HG02623 (cell line): ENCODE data around the gene NRL.

Experiments
- ATAC-seq: cut with Tn5 transposase; IDR thresholded peaks from one replicate; pipeline ENCODE4 v1.9.1; 2021; ENCODE audit warnings: moderate library complexity; ENCODE audit not compliant: unreplicated experiment

Gene NRL

DNA sequence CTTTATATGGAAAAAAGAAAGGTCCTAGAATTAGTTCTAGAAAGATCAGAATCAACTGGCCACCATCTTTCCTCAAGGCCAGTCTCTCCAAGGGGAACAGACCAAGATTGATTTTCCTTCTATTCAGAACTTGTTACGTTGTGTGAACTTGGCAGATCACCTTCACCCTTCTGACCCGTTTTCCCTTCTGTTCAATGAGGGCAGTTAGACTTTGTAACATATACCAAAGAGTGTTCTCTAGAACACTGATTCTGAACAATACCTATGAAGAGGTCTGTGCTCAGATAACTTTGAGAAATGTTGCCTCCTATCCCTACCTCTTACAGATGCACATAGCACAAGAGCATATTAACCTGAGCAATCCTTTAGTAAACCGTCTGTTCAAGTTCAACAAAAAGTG lies 31.3 kb downstream of the NRL start:
- ATAC-seq: no peak

DNA sequence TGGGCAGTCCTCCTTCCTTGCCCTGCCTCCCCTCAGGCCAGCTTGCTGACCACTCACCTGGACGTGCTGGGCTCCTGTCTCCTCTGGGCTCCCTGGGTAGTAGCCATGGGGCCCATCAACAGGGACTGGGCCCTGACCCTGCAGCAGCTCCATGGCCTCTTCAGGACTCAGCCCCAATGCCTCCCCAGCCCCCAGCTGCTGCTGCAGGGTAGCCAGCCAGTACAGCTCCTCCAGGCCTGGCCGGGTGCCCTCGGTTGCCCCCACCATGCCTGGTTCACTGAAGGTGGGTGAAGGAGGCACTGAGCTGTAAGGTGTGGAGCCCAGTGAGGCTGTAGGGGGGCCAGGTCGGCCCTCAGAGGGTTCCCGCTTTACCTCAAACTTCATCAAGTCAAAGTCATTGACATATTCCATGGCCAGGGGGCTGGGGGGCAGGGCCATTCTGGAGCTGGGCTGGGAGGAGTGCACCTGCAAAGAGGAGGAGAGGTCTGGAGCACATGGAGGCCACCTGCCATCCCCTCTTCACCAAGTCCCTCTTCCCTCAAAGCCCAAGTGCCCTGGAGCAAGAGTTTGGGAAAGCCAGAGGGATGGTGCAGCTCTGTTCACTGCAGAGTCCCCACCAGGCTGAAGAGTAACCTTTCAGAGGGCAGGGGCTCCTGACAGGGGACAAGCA lies 32.2 kb downstream of the NRL start:
- no peak for ATAC-seq

DNA sequence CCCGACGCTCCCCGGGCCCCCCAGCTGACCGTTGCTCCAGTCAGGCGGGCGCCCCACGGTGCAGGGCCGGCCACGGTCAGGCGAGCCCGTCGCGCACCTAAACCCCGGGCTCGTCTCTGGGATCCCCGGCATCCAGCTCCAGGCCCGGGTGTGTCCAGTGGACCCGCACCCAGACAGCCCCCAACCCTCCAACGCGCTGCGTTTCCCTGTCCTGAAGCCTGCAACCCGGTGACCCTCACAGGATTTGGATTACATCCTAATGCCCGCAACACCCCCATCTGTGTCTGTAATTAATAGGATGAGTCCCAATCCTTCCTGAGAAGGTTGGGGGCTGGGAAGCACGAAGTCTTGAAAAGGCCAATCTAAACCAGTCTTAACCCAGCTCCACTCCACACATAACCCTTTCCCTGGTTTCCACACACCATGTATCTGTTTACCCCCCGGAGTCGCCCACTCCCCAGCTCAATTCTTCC lies 33.0 kb downstream of the NRL start:
- no peak for ATAC-seq

DNA sequence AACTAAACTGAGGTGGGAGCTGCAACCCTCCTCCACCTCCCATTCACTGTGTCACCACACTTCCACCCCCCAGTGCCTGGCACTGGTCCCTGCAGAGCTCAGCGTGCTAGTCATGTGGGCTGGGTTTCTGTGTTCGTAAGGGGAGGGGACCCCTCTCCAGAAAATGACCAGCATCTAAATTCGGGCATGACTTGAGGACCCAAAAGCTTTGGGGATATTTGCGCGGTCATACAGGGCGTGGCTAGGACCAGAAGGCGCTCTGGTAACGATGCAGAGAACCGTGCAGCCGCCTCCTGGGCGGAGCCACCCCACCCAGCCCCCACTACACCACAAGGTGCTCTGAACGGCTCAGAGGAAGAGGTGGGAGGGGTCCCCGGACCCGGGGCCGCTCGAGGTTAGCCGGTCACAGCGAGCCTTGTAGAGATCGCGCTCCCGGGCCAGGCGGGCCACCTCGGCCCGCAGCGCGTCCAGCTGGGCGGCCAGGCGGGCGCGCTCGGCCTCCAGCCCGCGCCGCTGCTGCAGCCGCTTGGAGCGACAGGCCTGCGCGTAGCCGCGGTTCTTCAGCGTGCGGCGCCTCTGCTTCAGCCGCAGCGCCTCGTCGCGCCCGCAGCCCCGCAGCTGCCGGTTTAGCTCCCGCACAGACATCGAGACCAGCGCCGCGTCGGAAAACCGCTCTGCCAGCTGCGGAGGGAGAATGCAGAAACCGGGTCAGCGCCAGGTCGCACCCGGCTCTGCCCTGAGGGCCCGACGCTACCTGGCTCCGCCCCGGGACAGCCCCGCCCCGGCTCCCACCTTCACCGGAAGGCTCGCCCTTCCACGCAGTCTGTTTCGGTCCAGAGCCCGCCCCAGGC lies 33.6 kb downstream of the NRL start:
- ATAC-seq: peak; percentile 85

DNA sequence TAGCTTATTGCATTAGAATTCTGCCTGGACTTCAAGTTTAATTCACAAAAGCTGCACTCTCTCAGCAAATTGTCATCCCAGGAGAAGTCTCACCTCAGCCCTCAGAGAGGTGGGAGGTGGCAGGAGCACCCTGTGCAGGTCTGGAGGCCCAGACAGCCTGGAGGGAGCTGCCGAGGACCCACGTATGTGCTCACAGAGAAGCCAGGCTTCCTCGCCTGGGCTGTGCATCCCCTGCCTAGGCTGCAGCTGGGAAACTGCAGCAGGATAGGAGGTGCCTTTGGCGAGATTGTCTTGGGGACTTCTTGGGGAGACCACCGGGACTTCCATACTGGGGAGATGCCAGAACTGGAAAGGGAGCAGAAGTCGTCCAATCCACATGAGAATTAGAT lies 34.6 kb downstream of the NRL start:
- ATAC-seq: no peak

DNA sequence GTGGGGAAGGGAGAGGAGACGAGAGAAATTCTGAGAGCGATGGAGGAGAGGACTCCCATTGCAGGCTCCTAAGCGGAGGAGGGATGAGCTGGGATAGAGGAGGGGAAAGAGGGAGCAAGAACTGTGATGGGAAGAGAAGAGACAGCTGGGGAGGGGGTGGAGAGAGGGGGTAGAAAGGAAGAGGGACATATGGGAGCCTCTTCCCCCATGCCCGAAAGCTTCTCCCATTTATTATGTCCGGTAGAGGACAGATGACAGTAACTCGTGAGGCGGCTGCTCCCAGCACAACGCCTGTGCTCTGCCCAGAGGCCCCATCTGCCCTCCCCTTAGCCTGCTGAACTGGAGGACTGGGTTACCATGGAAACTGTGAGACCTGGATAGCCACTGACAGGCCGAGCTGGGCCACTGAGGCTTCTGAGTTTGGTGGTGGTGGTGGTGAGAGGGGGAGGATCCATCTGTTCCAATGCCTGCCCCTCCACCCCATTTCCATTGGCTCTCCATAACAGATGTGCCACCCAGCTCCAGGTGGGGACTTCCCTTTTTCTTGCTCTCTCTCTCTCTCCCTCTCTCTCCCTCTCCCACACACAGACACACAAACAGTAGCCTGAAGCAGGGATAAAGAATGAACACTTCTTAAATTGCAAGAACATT lies 35.1 kb downstream of the NRL start:
- no peak for ATAC-seq

DNA sequence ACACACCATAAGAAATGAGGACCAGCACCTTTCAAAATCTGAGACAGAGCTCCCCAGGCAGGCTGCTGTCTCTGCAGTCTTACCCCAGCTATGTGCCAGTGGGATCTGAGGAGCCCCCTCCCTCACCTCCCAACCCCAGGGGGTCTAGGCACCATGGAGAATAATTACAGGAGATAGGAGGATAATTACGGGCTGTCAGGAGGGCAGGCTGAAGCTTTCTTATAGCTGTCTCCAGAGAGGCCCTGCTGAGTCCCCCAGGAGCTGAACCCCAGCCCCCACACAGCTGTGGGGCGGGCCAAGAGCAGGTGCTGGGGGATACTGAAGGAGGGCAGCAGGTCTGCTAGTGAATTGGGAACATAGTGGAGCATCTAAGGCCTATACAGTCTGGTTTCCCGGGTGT lies 36.6 kb downstream of the NRL start:
- no peak for ATAC-seq

DNA sequence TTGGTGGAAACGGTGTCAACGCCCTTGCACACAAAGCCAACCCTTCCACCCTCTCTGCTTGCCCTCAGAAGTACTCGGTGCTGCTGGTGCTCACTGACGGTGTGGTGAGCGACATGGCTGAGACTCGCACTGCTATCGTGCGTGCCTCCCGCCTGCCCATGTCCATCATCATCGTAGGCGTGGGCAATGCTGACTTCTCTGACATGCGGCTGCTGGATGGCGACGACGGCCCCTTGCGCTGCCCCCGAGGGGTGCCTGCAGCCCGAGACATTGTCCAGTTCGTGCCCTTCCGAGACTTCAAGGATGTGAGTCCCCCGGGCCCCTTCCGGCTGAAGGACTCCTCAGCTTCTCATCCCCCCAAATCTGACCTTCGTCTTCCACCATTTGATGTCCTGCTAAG lies 37.7 kb downstream of the NRL start:
- ATAC-seq: no peak

DNA sequence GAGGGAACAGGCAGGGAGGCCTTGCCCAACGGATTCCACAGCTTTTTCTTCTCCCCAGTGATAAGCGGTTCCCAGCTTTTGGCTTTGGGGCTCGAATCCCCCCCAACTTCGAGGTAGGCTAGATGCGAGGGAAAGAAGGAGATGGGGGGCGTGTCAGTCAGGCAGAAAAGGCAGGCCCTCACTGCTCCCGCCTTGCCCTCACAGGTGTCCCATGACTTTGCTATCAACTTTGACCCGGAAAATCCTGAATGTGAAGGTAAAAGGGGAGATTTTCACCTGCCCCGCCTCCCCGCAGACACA lies 38.5 kb downstream of the NRL start:
- ATAC-seq: no peak

DNA sequence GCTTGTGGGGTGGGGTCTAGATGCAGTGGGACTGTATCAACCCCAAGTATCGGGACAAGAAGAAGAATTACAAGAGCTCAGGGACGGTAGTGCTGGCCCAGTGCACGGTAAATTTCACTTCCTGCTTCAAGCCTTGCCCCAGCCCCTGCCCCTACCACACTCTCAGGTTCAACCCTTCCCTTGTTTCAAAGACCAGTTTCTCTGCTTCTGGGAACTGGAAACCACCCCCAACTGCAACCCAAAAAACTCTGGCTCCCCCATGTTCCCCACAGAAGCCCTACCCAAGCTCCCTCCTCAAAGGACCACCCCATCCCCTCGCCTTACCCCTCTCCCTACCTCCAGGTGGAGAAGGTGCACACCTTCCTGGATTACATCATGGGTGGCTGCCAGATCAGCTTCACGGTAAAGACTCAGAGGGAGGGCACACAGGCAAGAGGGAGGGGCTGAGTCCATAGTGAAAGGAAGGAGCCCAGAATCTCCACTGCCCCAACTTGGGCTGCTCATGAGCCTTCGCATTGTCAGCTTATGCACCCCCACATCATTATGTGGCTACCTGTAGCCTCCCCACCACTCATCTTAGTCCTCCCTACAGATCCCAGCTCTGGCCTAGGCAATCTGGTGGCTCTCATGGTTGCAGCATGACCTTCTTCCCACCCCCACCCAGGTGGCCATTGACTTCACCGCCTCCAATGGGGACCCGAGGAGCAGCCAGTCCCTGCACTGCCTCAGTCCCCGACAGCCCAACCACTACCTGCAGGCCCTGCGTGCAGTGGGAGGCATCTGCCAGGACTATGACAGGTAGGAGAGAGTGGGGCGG lies 39.1 kb downstream of the NRL start:
- no peak for ATAC-seq

DNA sequence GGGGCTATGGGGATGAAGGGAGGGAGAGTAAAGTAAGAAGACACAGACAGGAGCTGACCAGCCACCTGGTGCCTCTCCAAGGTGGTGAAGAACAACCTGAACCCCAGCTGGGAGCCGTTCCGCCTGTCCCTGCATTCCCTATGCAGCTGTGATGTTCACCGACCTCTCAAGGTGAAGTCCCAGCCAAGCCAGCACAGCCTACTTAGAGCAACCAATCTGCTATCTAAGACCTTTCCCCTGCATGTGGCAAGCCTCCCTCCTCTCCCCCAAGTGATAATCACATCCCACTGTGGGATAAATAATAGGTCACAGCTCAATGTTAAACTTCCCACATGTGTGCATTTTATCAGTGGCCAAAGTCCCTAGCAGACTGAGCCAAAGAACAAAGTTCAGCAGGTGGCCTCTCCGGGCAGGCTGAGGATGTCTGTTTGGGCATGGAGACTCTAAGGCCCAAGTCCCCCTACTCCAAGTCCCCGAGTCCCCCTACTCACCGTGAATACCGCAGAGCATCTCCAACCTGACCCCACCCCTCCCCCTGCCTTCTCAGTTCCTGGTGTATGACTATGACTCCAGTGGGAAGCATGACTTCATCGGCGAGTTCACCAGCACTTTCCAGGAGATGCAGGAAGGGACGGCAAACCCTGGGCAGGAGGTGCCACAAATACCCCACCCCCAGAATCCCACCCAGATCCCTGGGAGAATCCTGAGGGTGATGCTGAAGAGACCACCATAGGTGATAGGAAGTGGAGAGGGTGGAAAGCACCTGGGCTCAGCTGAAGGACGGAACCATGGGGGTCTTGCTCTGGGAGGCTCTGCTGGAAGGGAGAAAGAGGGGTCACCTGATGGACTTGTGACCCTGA lies 39.9 kb downstream of the NRL start:
- no peak for ATAC-seq

DNA sequence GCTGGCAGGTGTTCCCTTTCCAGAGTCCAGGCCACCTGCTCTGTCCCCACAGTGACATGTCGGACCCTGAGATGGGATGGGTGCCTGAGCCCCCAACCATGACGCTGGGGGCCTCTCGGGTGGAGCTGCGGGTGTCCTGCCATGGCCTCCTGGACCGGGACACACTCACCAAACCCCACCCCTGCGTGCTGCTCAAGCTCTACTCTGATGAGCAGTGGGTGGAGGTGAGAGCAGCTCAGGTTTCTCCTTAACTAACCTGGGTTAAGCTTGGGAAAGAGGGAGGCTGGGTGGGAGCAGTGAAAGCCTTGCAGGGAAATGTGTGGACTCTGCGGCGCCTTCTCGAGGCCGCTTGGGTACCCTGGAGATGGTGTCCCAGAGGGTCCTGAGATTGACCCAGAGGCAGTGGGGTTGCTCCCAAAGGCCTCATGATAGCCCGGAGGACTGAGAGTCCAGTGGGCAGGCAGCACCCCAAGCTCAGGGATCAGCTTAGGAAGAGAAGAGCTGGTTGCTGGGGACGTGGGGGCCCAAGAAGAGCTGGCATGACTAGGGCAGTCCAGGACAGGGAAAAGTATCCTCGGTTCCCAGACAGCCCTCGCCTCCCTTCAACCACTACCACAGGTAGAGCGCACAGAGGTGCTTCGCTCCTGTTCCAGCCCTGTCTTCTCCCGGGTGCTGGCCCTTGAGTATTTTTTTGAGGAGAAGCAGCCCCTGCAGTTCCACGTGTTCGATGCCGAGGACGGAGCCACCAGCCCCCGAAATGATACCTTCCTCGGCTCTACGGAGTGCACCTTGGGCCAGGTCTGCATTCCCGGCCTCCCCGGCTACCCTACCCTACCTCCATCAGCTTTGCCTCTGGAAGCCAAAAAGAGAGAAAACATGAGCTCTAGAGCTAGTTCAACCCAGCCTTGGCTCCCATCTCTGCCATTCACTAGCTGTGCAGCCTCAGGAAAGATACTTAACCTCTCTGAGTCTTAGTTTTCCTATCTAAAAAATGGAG lies 41.6 kb downstream of the NRL start:
- ATAC-seq: no peak

DNA sequence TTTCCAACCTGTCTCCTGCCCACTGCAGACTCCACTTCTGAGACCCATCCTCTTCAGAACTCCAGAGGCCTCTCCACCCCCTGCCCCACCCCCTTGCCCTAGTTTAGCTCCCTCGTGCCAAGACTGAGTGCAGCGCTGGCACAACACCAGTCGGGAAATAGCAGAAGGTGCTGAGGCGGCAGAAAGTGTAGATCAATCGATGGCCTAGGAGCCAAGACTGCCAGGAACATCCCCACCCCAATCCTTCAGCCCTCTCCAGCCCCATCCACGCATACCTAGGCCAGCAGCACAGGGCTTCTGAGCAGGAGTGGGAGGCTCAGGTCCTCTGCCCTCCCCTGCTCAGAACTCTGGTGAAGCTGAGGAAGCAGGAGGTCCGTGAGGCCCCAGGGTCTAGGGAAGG lies 42.3 kb downstream of the NRL start:
- ATAC-seq: no peak

DNA sequence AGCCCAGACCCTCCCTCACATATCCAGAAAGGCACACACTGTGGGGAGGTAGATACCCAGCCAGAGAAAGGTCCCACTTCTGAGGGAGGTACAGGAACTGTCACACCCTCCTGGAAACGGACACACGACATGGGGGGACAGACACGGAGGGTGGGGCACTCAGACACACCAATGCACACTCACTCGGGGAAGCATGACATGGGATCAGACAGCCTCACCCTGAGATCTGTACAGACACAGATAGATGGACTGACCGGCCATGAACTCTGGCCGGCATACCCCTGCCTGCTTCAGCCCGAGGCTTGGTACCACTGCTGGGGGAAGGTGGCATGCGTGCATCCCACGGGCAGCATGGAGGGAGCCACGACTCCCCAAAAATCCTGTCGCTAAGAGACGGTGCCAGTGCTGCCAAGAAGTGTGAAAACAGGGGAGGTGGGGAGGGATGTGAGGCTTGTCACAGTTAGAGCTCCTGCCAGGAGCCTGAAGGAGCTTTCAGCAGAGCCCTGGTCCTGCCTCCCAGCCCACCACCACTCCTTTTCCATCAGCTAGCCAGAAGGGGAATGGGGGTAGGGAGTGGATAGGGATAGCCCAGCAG lies 42.8 kb downstream of the NRL start:
- no peak for ATAC-seq

DNA sequence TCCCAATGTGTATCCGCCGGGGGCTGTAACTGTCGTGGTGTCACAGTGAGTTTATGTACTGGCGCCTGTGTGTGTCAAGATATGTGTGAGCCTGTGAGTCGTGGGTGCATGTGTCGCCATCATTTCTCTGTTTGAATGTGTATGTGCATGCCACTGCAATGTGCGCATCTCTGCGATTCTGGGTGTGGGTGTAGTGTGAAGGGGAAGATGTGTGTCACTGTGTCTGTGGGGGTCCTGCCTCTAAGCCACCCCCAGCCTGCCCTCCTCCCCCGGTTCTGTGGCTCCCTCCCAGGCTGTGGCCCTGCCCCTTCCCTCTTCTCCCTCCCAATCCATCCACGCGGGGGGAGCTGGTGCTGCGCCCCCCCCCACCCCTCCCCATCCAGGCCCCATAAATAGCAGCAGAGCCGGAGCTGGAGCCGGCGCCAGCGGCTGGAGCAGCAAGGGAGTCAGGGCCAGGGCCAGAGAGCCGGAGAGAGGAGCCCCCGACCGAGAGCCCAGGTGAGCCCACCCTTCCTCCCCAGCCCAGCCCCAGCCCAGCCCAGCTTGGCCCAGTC lies 43.5 kb downstream of the NRL start, which contains the start of gene CPNE6:
Gene CPNE6, plus strand, starts transcription at position 419 of the 554 bp plus-strand sequence. CDS start 1,375 bp downstream, outside the sequence.
- ATAC-seq: no peak

DNA sequence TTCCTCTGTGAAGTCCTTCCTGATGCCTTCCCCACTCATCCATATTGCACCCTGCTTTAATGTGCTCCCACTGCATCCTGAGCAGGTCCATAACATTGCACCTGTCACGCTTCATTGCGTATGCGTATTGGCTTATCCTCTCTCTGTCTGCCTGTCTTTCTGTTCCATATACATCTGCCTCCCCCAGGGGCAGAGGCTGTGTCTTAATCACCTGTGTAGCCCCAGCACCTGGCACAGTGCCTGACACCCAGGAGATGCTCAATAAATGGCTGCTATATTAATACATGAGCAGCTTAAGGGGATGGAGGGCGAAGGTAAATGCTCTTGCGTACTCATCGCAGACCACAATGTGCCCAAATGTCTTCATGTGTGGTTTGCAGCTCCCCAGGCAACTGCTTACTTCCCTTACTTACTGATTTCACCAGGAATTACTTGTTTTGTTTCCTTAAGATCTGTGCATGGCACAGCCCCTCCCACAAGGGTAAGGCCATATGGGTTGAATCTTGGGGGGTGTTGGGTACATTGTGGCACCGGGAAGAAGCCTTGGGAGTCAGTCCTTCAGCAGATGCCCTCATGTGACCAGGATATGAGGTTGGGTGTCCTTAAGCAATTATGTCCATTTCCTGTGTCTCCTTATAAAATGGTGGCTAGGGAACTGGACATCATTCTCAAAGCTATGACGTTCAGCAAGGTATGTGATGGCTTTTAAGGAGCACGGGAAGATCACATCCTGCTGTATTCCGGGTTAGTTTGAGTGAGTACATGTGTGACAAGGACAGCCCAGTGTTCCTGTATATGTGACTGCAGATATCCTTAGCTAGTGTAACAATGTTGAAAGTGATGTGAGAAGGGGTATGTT lies 44.2 kb downstream of the NRL start:
- no peak for ATAC-seq

DNA sequence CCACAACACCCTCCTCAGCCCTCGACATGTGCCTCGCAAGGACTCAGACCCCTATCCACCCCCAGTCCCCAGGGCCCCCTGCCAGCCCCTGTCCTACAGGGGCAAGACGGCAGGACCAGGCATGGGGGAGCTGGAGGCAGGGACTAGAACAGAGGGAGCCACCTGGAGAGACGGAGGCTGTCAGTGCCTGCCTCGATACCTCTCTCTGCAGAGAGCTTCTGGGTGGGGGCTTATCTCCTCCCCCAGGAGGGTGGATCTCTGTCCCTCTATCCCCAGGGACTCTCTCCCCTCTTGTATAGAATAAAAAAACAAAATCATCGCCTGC lies 45.4 kb downstream of the NRL start:
- ATAC-seq: no peak
